GM23248 (cell line): ENCODE data around the gene ZDHHC20.

ENCODE experiments used
- EZH2 ChIP-seq: fragments of 200-600 bp; sonication (generic); IDR thresholded peaks from 2 replicates; pipeline ENCODE4 v1.6.1; 2018; ENCODE audit warnings: antibody characterized with exemption, mild to moderate bottlenecking; ENCODE audit not compliant: insufficient read depth, poor library complexity, severe bottlenecking
- EZH2phosphoT487 ChIP-seq: fragments of 200-600 bp; sonication (generic); IDR thresholded peaks from 2 replicates; pipeline ENCODE4 v1.6.1; 2018; ENCODE audit warnings: antibody characterized with exemption, moderate library complexity, mild to moderate bottlenecking, low read depth; ENCODE audit not compliant: insufficient read depth

DNA sequence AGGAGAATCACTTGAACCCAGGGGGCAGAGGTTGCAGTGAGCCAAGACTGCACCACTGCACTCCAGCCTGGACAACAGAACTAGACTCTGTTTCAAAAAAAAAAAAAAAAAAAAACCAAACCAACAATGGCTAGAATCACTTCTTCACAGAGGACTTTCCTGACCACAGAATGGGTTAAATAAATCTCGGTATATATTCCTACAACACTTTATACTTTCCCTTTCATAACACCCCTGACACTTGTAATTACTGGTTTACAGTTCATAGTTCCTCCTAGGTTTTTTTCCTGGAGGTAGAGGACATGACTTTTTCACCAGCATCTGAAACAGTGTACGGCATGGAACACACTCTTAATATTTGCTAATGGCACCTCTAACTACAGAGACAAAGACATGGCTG lies 31.4 kb downstream of the ZDHHC20 start:
- TF ChIP-seq EZH2: no peak
- no peak for TF ChIP-seq EZH2phosphoT487
